GM23338 (cell line): ENCODE results near the gene PHTF1. TPM values are rescaled to one million over a fixed set of nuclear protein-coding genes. Genes with fewer than 3 reads are reported as not detected.

Source experiments
- ATAC-seq: fragments of 200-7000 bp; cut with Tn5 transposase; 3 replicates; pipeline ENCODE4 v1.9.1; 2020
- DNase-seq: peaks from one replicate; pipeline ENCODE4 v3.0.0-alpha.2; 2015; ENCODE audit warnings: low spot score
- H2AFZ ChIP-seq: fragments of 200-600 bp; sonication (generic); 2 replicates; pipeline ENCODE4 v1.8.0; 2016; ENCODE audit warnings: antibody characterized with exemption, mild to moderate bottlenecking, moderate library complexity
- H3F3A ChIP-seq: fragments of 200-600 bp; sonication (generic); replicated peaks from 2 replicates; pipeline ENCODE4 v1.8.0; 2017; ENCODE audit warnings: antibody characterized with exemption, mixed run types, low read depth
- H3K27ac ChIP-seq: fragments of 200-600 bp; sonication (generic); 2 replicates; pipeline ENCODE4 v1.6.1; 2016; ENCODE audit warnings: low read depth
- H3K27me3 ChIP-seq: fragments of 200-600 bp; sonication (generic); 2 replicates; pipeline ENCODE4 v1.8.0; 2016; ENCODE audit warnings: mild to moderate bottlenecking, mixed run types, moderate library complexity; ENCODE audit not compliant: insufficient read depth
- H3K36me3 ChIP-seq: fragments of 200-600 bp; sonication (generic); 2 replicates; pipeline ENCODE4 v1.8.0; 2016; ENCODE audit warnings: mild to moderate bottlenecking; ENCODE audit not compliant: insufficient read depth
- H3K4me1 ChIP-seq: fragments of 200-600 bp; sonication (generic); 2 replicates; pipeline ENCODE4 v1.8.0; 2016; ENCODE audit warnings: mild to moderate bottlenecking, moderate library complexity; ENCODE audit not compliant: insufficient read depth
- H3K4me2 ChIP-seq: fragments of 200-600 bp; sonication (generic); 2 replicates; pipeline ENCODE4 v1.7.1; 2017; ENCODE audit warnings: mixed run types
- H3K4me3 ChIP-seq: fragments of 200-600 bp; sonication (generic); 2 replicates; pipeline ENCODE4 v1.6.1; 2016; ENCODE audit warnings: mixed run types
- H3K79me2 ChIP-seq: fragments of 200-600 bp; sonication (generic); replicated peaks from 2 replicates; pipeline ENCODE4 v1.8.0; 2017; ENCODE audit warnings: mild to moderate bottlenecking; ENCODE audit not compliant: insufficient read depth
- H3K9me2 ChIP-seq: fragments of 200-600 bp; sonication (generic); 2 replicates; pipeline ENCODE4 v1.8.0; 2017; ENCODE audit not compliant: insufficient read depth
- H4K20me1 ChIP-seq: fragments of 200-600 bp; sonication (generic); replicated peaks from 2 replicates; pipeline ENCODE4 v1.8.0; 2017; ENCODE audit warnings: mild to moderate bottlenecking; ENCODE audit not compliant: insufficient read depth
- H3K27ac Mint-ChIP-seq: 2 replicates; pipeline ENCODE4 v1.8.0; 2020; ENCODE audit warnings: inconsistent platforms, mild to moderate bottlenecking, moderate library complexity, mixed read lengths
- H3K27me3 Mint-ChIP-seq: 3 replicates; pipeline ENCODE4 v1.8.0; 2022; ENCODE audit warnings: low read depth, mild to moderate bottlenecking, moderate library complexity, mixed read lengths, inconsistent platforms; ENCODE audit not compliant: insufficient read depth, poor library complexity
- H3K36me3 Mint-ChIP-seq: 3 replicates; pipeline ENCODE4 v1.8.0; 2021; ENCODE audit warnings: low read depth, mild to moderate bottlenecking, inconsistent platforms, moderate library complexity, mixed read lengths
- H3K4me1 Mint-ChIP-seq: 3 replicates; pipeline ENCODE4 v1.8.0; 2020; ENCODE audit warnings: mild to moderate bottlenecking, inconsistent platforms, mixed read lengths
- H3K4me3 Mint-ChIP-seq: 3 replicates; pipeline ENCODE4 v1.8.0; 2021; ENCODE audit warnings: moderate library complexity, mild to moderate bottlenecking, inconsistent platforms, mixed read lengths
- H3K9me3 Mint-ChIP-seq: 3 replicates; pipeline ENCODE4 v1.8.0; 2020; ENCODE audit warnings: moderate library complexity, mild to moderate bottlenecking, inconsistent platforms, mixed read lengths
- CREB1 ChIP-seq: fragments of 250-450 bp; sonication (Bioruptor Pico); IDR thresholded peaks from 2 replicates; pipeline ENCODE4 v1.5.0; 2020; ENCODE audit warnings: low read depth, mild to moderate bottlenecking, moderate library complexity
- EZH2 ChIP-seq: fragments of 200-600 bp; sonication (generic); IDR thresholded peaks from one replicate; pipeline ENCODE4 v1.8.0; 2017; ENCODE audit warnings: antibody characterized with exemption, mild to moderate bottlenecking, low read depth; ENCODE audit not compliant: unreplicated experiment
- EZH2phosphoT487 ChIP-seq: fragments of 200-600 bp; sonication (generic); IDR thresholded peaks from one replicate; pipeline ENCODE4 v1.8.1; 2018; ENCODE audit warnings: antibody characterized with exemption; ENCODE audit not compliant: unreplicated experiment
- JUNB ChIP-seq: IDR thresholded peaks from one replicate; pipeline ENCODE4 v1.6.1; 2016; ENCODE audit warnings: antibody characterized with exemption; ENCODE audit not compliant: unreplicated experiment
- NANOG ChIP-seq: IDR thresholded peaks from 2 replicates; pipeline ENCODE4 v1.6.1; 2016; ENCODE audit warnings: antibody characterized with exemption, borderline replicate concordance
- POLR2AphosphoS5 ChIP-seq: IDR thresholded peaks from 2 replicates; pipeline ENCODE4 v1.6.1; 2016; ENCODE audit warnings: antibody characterized with exemption, low read depth
- STAT1 ChIP-seq: IDR thresholded peaks from one replicate; pipeline ENCODE4 v1.6.1; 2016; ENCODE audit warnings: antibody characterized with exemption; ENCODE audit not compliant: unreplicated experiment
- ZNF114 ChIP-seq: fragments of 250-450 bp; sonication (Bioruptor Pico); IDR thresholded peaks from 2 replicates; pipeline ENCODE4 v1.5.0; 2020; ENCODE audit warnings: mild to moderate bottlenecking, moderate library complexity
- ZNF331 ChIP-seq: fragments of 250-450 bp; sonication (Bioruptor Pico); IDR thresholded peaks from 2 replicates; pipeline ENCODE4 v1.5.0; 2020; ENCODE audit warnings: low read depth, mild to moderate bottlenecking, moderate library complexity
- polyA plus RNA-seq: library from polyadenylated mRNA; unstranded; fragments of >200 nt; fragmentation: Nextera tagmentation; extraction: Ambion mirVana; gene quantifications from 2 replicates; pipeline ENCODE4 v1.2.1, GENCODE V29; 2016
- total RNA-seq: library from RNA; depleted of rRNA; stranded (reverse); fragments of >200 nt; shearing (Covaris generic); gene quantifications from 2 replicates; pipeline ENCODE4 v1.2.3, GENCODE V29; 2014
- TF ChIP-seq, protein P1 (sequence below): fragments of 250-450 bp; sonication (Bioruptor Pico); IDR thresholded peaks from 2 replicates; pipeline ENCODE4 v1.5.0; 2020; ENCODE audit warnings: mild to moderate bottlenecking, moderate library complexity
- TF ChIP-seq, protein P2 (sequence below): IDR thresholded peaks from one replicate; pipeline ENCODE4 v1.6.1; 2018; ENCODE audit warnings: antibody characterized with exemption; ENCODE audit not compliant: unreplicated experiment
- TF ChIP-seq, protein P3 (sequence below): IDR thresholded peaks from 2 replicates; pipeline ENCODE4 v1.6.1; 2016; ENCODE audit warnings: antibody characterized with exemption
- TF ChIP-seq, protein P4 (sequence below), 2 experiments: fragments of 200-600 bp in 1 of 2; sonication (generic) in 1 of 2; conservative IDR thresholded peaks; 2 replicates each; pipeline versions ENCODE4 v1.5.1 to v1.6.1; 2016 to 2017; ENCODE audit warnings: antibody characterized with exemption in 2 of 2, low read depth in 2 of 2, mild to moderate bottlenecking in 2 of 2, moderate library complexity in 1 of 2

PHTF1 gene
- total and polyA plus RNA-seq, 2 experiments from 2014 or later: 19.1 to 21.6 TPM

DNA sequence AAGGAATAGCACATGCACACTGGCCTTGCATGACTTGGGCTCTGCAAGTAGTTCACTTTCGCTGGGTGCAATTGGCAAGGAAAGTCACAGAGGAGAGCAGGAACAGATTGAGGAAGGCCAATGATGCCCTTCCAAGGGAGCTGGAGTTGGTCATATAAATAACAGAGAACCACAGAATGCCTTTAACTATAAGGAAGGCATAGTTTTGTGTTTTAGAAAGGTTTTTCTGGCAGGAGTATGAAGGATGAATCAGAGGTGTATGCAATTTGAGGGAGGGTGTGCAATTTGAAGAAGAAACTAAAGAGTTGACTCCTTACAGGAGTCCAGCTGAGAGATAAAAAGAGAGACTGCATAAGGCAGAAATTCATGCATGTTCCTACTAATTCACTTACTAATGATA lies 112.1 kb downstream of the PHTF1 start:
- Histone ChIP-seq H2AFZ (no peak overlapping the region), H3K4me2 (no peak overlapping the region), H3F3A (no peaks in the 10 kb centered on the region), H3K27me3 (no peaks in the 10 kb centered on the region), H3K4me3 (no peak overlapping the region), H3K4me1 (no peaks in the 10 kb centered on the region), H3K36me3 (no peaks in the 10 kb centered on the region), H4K20me1 (no peaks in the 10 kb centered on the region), H3K9me2 (no peaks in the 10 kb centered on the region), H3K79me2 (no peaks in the 10 kb centered on the region), H3K27ac (no peak overlapping the region)
- no peak overlapping the region for H3K27ac Mint-ChIP-seq
- H3K36me3 Mint-ChIP-seq: no peaks in the 10 kb centered on the region
- no peaks in the 10 kb centered on the region for H3K27me3 Mint-ChIP-seq
- no peak for DNase-seq
- no peak for TF ChIP-seq CREB1
- TF ChIP-seq, protein P1, sequence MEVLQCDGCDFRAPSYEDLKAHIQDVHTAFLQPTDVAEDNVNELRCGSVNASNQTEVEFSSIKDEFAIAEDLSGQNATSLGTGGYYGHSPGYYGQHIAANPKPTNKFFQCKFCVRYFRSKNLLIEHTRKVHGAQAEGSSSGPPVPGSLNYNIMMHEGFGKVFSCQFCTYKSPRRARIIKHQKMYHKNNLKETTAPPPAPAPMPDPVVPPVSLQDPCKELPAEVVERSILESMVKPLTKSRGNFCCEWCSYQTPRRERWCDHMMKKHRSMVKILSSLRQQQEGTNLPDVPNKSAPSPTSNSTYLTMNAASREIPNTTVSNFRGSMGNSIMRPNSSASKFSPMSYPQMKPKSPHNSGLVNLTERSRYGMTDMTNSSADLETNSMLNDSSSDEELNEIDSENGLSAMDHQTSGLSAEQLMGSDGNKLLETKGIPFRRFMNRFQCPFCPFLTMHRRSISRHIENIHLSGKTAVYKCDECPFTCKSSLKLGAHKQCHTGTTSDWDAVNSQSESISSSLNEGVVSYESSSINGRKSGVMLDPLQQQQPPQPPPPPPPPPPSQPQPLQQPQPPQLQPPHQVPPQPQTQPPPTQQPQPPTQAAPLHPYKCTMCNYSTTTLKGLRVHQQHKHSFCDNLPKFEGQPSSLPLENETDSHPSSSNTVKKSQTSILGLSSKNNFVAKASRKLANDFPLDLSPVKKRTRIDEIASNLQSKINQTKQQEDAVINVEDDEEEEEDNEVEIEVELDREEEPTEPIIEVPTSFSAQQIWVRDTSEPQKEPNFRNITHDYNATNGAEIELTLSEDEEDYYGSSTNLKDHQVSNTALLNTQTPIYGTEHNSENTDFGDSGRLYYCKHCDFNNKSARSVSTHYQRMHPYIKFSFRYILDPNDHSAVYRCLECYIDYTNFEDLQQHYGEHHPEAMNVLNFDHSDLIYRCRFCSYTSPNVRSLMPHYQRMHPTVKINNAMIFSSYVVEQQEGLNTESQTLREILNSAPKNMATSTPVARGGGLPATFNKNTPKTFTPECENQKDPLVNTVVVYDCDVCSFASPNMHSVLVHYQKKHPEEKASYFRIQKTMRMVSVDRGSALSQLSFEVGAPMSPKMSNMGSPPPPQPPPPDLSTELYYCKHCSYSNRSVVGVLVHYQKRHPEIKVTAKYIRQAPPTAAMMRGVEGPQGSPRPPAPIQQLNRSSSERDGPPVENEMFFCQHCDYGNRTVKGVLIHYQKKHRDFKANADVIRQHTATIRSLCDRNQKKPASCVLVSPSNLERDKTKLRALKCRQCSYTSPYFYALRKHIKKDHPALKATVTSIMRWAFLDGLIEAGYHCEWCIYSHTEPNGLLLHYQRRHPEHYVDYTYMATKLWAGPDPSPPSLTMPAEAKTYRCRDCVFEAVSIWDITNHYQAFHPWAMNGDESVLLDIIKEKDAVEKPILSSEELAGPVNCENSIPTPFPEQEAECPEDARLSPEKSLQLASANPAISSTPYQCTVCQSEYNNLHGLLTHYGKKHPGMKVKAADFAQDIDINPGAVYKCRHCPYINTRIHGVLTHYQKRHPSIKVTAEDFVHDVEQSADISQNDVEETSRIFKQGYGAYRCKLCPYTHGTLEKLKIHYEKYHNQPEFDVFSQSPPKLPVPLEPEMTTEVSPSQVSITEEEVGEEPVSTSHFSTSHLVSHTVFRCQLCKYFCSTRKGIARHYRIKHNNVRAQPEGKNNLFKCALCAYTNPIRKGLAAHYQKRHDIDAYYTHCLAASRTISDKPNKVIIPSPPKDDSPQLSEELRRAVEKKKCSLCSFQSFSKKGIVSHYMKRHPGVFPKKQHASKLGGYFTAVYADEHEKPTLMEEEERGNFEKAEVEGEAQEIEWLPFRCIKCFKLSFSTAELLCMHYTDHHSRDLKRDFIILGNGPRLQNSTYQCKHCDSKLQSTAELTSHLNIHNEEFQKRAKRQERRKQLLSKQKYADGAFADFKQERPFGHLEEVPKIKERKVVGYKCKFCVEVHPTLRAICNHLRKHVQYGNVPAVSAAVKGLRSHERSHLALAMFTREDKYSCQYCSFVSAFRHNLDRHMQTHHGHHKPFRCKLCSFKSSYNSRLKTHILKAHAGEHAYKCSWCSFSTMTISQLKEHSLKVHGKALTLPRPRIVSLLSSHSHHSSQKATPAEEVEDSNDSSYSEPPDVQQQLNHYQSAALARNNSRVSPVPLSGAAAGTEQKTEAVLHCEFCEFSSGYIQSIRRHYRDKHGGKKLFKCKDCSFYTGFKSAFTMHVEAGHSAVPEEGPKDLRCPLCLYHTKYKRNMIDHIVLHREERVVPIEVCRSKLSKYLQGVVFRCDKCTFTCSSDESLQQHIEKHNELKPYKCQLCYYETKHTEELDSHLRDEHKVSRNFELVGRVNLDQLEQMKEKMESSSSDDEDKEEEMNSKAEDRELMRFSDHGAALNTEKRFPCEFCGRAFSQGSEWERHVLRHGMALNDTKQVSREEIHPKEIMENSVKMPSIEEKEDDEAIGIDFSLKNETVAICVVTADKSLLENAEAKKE: no peak
- TF ChIP-seq, protein P2, sequence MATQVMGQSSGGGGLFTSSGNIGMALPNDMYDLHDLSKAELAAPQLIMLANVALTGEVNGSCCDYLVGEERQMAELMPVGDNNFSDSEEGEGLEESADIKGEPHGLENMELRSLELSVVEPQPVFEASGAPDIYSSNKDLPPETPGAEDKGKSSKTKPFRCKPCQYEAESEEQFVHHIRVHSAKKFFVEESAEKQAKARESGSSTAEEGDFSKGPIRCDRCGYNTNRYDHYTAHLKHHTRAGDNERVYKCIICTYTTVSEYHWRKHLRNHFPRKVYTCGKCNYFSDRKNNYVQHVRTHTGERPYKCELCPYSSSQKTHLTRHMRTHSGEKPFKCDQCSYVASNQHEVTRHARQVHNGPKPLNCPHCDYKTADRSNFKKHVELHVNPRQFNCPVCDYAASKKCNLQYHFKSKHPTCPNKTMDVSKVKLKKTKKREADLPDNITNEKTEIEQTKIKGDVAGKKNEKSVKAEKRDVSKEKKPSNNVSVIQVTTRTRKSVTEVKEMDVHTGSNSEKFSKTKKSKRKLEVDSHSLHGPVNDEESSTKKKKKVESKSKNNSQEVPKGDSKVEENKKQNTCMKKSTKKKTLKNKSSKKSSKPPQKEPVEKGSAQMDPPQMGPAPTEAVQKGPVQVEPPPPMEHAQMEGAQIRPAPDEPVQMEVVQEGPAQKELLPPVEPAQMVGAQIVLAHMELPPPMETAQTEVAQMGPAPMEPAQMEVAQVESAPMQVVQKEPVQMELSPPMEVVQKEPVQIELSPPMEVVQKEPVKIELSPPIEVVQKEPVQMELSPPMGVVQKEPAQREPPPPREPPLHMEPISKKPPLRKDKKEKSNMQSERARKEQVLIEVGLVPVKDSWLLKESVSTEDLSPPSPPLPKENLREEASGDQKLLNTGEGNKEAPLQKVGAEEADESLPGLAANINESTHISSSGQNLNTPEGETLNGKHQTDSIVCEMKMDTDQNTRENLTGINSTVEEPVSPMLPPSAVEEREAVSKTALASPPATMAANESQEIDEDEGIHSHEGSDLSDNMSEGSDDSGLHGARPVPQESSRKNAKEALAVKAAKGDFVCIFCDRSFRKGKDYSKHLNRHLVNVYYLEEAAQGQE: no peak
- TF ChIP-seq JUNB: no peak
- TF ChIP-seq, protein P3, sequence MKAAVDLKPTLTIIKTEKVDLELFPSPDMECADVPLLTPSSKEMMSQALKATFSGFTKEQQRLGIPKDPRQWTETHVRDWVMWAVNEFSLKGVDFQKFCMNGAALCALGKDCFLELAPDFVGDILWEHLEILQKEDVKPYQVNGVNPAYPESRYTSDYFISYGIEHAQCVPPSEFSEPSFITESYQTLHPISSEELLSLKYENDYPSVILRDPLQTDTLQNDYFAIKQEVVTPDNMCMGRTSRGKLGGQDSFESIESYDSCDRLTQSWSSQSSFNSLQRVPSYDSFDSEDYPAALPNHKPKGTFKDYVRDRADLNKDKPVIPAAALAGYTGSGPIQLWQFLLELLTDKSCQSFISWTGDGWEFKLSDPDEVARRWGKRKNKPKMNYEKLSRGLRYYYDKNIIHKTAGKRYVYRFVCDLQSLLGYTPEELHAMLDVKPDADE: no peak
- TF ChIP-seq ZNF331: no peak
- TF ChIP-seq STAT1: no peak
- TF ChIP-seq NANOG: no peak
- TF ChIP-seq EZH2: no peak
- TF ChIP-seq, protein P4, sequence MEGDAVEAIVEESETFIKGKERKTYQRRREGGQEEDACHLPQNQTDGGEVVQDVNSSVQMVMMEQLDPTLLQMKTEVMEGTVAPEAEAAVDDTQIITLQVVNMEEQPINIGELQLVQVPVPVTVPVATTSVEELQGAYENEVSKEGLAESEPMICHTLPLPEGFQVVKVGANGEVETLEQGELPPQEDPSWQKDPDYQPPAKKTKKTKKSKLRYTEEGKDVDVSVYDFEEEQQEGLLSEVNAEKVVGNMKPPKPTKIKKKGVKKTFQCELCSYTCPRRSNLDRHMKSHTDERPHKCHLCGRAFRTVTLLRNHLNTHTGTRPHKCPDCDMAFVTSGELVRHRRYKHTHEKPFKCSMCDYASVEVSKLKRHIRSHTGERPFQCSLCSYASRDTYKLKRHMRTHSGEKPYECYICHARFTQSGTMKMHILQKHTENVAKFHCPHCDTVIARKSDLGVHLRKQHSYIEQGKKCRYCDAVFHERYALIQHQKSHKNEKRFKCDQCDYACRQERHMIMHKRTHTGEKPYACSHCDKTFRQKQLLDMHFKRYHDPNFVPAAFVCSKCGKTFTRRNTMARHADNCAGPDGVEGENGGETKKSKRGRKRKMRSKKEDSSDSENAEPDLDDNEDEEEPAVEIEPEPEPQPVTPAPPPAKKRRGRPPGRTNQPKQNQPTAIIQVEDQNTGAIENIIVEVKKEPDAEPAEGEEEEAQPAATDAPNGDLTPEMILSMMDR (conservative IDR thresholded peaks at IDR 0.05; ENCODE audit: low read depth in 2 of 2): no peak
- no peak for TF ChIP-seq ZNF114 (CRISPR knock-in tag)
- TF ChIP-seq EZH2phosphoT487: no peak
- TF ChIP-seq POLR2AphosphoS5: no peak
- H3K9me3 Mint-ChIP-seq: no peaks in the 10 kb centered on the region
- no peak for ATAC-seq
- H3K4me3 Mint-ChIP-seq: no peak overlapping the region
- no peaks in the 10 kb centered on the region for H3K4me1 Mint-ChIP-seq
